T-helper 1 cell treated with Interleukin-12 subunit alpha and Interleukin-12 subunit beta and Interleukin-4 antibody, amounts not matched to agents 30 ng/mL and 1 ng/mL, for 36 hours (primary cell): Measurements from ENCODE around the gene ZIK1. TPM values are rescaled to one million over a fixed set of nuclear protein-coding genes. Genes with fewer than 3 reads are reported as not detected.

ENCODE experiments used
- intact Hi-C: fragments of 100-400 bp; cut with micrococcal nuclease; formaldehyde crosslinking; loops from one replicate; pipeline ENCODE4 v1.15.1; 2024
- total RNA-seq: library from RNA; stranded (reverse); gene quantifications from 2 replicates; pipeline ENCODE4 v1.2.3, GENCODE V29; 2022

ZIK1 gene
- total RNA-seq, 1 donor from 2014 or later: 5.5 TPM

GRCh38 chr19:57599761-57600383, 15.9 kb downstream of the ZIK1 start, which contains the start of gene ZNF530:
ZNF530 (plus strand) TSS chr19:57599885; CDS start chr19:57604346, 4,461 bp downstream.
- intact Hi-C loops: loop anchor here (1.0 kb wide), 8 partner anchors 14 to 678 kb away; partner anchors contain the start of genes ZIK1, ZNF134, ZNF211 and ZNF419

DNA sequence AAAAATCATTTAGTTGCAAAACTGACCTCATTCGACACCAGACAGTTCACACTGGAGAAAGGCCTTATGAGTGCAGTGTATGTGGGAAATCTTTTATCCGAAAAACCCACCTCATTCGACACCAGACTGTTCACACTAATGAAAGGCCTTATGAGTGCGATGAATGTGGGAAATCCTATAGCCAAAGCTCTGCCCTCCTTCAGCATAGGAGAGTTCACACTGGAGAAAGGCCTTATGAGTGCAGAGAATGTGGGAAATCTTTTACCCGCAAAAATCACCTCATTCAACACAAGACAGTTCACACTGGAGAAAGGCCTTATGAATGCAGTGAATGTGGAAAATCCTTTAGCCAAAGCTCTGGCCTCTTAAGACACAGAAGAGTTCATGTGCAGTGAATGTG, 23.0 kb downstream of the ZIK1 start:
- intact Hi-C loops: no loop called here

DNA sequence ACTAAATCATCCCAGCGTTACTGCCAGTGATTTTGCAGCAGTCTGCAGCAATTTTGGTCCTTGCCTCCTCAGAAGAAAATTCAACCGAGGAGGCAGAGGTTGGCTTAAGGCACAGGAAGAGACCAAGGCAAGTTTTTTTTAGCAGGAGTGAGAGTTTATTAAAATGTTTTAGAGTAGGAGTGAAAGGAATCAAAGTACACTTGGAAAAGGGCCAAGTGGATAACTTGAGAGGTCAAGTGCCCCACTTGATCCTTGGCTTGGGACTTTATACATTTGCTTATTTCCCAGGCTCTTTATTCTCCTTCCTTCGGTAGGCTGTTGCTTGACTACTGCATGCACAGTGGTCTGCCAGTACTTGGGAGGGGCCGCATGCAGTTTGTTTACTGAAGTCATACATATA, 27.2 kb downstream of the ZIK1 start:
- intact Hi-C loops: no loop called here

DNA sequence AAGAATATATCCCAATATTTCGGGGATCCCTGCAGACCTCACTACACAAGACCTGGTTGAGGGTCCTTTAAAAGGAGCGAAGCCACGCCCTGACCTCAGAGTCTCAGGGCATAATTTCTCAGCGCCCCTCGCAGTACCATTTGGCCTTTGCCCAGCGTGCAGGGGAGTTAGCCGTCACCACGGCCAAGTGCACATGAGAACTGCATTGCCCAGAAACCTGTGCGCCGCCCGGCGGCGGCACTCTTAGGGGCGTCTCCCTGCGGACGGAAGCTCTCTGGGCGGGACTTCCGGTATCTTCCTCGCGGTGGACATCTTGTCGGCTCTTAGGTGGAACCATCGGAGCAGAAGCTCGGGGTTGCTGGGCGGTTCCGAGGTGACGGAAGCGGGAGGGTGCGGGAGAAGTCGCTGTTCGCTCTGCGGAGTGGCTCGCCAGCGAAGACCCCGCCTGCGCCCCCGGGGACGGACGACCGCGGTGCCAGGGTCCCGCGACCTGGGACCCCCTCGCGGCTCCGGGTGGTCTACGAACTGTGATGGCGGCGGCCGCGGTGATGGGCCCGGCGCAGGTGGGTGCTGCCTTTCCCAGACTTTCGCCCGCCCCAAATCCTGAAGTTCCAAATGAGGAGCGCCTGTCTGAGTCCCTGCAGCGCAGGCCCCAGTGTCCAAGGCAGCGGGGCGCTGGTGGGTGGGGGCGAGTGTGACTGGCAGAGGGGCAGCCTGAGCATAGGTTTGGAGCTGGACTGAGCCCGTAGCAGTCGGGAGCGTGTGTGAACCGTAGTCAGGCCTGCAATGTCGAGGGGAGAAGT, 30.2 kb downstream of the ZIK1 start, which contains the start of gene ZNF134:
TSS of gene ZNF134 (plus strand) at position 302 of the 803 bp plus-strand sequence. CDS start 5,227 bp downstream, outside the sequence.
- intact Hi-C loops: loop anchor here (1.0 to 2.0 kb wide), 16 partner anchors 15 to 826 kb away; partner anchors contain the start of genes TRAPPC2B, ZIK1, ZNF132 and ZNF17

GRCh38 chr19:57615346-57615745, 31.4 kb downstream of the ZIK1 start:
- intact Hi-C loops: loop anchor here (2.0 kb wide), 1 partner anchor 253 kb away; the partner anchor contains the start of genes TRAPPC2B and ZNF547

DNA sequence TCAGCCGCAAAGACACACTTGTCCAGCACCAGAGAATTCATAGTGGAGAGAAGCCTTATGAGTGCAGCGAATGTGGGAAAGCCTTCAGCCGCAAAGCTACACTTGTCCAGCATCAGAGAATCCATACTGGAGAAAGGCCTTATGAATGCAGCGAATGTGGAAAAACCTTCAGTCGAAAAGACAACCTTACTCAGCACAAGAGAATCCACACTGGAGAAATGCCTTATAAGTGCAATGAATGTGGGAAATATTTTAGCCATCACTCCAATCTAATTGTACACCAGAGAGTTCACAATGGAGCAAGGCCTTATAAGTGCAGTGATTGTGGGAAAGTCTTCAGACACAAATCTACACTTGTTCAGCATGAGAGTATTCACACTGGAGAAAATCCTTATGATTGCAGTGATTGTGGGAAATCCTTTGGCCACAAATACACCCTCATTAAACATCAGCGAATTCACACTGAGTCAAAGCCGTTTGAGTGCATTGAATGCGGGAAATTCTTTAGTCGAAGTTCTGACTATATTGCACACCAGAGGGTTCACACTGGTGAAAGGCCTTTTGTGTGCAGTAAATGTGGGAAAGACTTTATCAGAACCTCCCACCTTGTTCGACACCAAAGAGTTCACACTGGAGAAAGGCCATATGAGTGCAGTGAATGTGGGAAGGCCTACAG, 36.9 kb downstream of the ZIK1 start:
- intact Hi-C loops: no loop called here

GRCh38 chr19:57623091-57623490, 39.1 kb downstream of the ZIK1 start:
- intact Hi-C loops: no loop called here

- intact Hi-C loops: loop anchor here (1.0 to 2.0 kb wide), 26 partner anchors 19 to 1229 kb away; partner anchors contain the start of genes TRAPPC2B, ZNF134, ZNF154 and ZNF17
Measured at GRCh38 chr19:57632987-57633831, 49.3 kb downstream of the ZIK1 start, which contains the start of gene ZNF211. ZNF211 (plus strand) TSS chr19:57633168; CDS start chr19:57633347, 179 bp downstream.

DNA sequence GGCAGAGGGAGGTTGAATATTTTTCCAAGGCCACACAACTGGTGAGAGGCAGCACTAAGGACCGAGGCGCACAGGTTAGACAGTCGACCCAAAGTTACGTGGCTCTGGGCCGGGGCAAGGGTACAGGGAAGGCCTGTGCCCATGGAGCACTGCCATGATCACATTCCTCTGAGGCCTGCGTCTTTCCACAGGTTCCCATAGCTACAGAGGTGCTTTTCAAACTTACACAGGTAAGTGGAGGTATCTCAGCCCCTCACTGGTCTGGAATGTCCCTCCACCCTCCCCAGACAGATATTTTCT, 49.8 kb downstream of the ZIK1 start:
- intact Hi-C loops: loop anchor here (1.0 to 2.0 kb wide), 25 partner anchors 19 to 1229 kb away; partner anchors contain the start of genes TRAPPC2B, ZNF134, ZNF154 and ZNF17

- intact Hi-C loops: no loop called here
Measured at GRCh38 chr19:57637379-57637778, 53.4 kb downstream of the ZIK1 start.

- intact Hi-C loops: no loop called here
Measured at GRCh38 chr19:57641715-57642234, 57.8 kb downstream of the ZIK1 start.

GRCh38 chr19:57642396-57643046, 58.6 kb downstream of the ZIK1 start:
- intact Hi-C loops: no loop called here

Other genes starting within 250 kb of the ZIK1 start
- gene ZNF304, start 232.9 kb upstream of the ZIK1 start, total RNA-seq: 8.5 and 9.7 TPM in 2 replicates
- 6.4 and 6.8 TPM in 2 replicates for gene TRAPPC2B, start 220.6 kb upstream of the ZIK1 start, total RNA-seq
- 2.0 and 3.9 TPM in 2 replicates for gene ZNF547, start 220.6 kb upstream of the ZIK1 start, total RNA-seq
- gene ZNF548, start 194.3 kb upstream of the ZIK1 start, total RNA-seq: 23.7 and 24.5 TPM in 2 replicates
- gene ZNF17, start 173.0 kb upstream of the ZIK1 start, total RNA-seq: 13.6 and 15.0 TPM in 2 replicates
- 13.1 and 13.6 TPM in 2 replicates for gene ZNF749, start 148.8 kb upstream of the ZIK1 start, total RNA-seq
- gene VN1R1, start 127.0 kb upstream of the ZIK1 start, total RNA-seq: 0.17 and 0.20 TPM in 2 replicates
- 3.3 and 4.5 TPM in 2 replicates for gene ZNF772, start 106.6 kb upstream of the ZIK1 start, total RNA-seq
- 8.0 and 10.0 TPM in 2 replicates for gene ZNF419, start 96.4 kb upstream of the ZIK1 start, total RNA-seq
- 9.6 and 10.0 TPM in 2 replicates for gene ZNF773, start 84.2 kb upstream of the ZIK1 start, total RNA-seq
- gene ZNF549, start 56.8 kb upstream of the ZIK1 start, total RNA-seq: 6.1 and 7.8 TPM in 2 replicates
- 7.7 and 9.3 TPM in 2 replicates for gene ZNF550, start 24.3 kb upstream of the ZIK1 start, total RNA-seq
- gene ZNF416, start 5.2 kb upstream of the ZIK1 start, total RNA-seq: 6.1 and 6.4 TPM in 2 replicates
- gene ZNF530, start 15.7 kb downstream of the ZIK1 start, total RNA-seq: 6.6 and 6.8 TPM in 2 replicates
- gene ZNF134, start 30.1 kb downstream of the ZIK1 start, total RNA-seq: 13.9 and 18.5 TPM in 2 replicates
- gene ZNF211, start 49.0 kb downstream of the ZIK1 start, total RNA-seq: 14.4 and 15.4 TPM in 2 replicates
- gene ZSCAN4, start 84.8 kb downstream of the ZIK1 start, total RNA-seq: not detected in 2 replicates
- gene ZNF551, start 97.8 kb downstream of the ZIK1 start, total RNA-seq: 10.0 and 12.8 TPM in 2 replicates
- 8.5 and 9.3 TPM in 2 replicates for gene ZNF154, start 125.1 kb downstream of the ZIK1 start, total RNA-seq
- gene ZNF671, start 143.5 kb downstream of the ZIK1 start, total RNA-seq: 12.2 and 13.0 TPM in 2 replicates
- gene ZNF776, start 162.7 kb downstream of the ZIK1 start, total RNA-seq: 15.4 and 16.4 TPM in 2 replicates
- 18.4 and 18.5 TPM in 2 replicates for gene ZNF586, start 185.5 kb downstream of the ZIK1 start, total RNA-seq
- gene ZNF552, start 230.8 kb downstream of the ZIK1 start, total RNA-seq: 10.4 and 11.0 TPM in 2 replicates
- 17.7 and 22.2 TPM in 2 replicates for gene ZNF587B, start 246.2 kb downstream of the ZIK1 start, total RNA-seq